ENCODE measurements around the gene MRTFB.
"Not testable (repeated sequence)": the region's sequence is repeated elsewhere in the genome, so short reads cannot be mapped to it uniquely, and the experiment has no call there.

The MRTFB gene

DNA sequence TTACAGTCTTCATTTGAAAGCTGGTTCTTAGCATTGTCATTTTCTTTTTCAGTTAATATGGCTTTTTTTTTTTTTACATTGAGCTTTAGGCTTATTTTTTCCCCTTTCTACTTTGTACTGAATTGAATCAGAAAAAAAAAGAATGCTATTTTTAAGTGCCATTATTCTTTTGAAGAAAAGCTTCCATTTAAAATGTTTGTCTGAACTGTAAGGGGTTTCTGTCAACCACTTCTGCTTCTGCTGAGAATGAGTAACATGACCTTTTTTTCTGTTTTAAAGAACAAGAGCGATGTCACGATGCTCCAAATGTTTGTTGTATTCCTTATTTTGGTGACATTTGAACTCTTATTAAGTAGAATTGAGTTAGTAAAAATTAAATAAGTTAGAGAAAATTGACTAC, 50.0 kb downstream of the MRTFB start:
- no peak overlapping the region for H3K4me3 ChIP-seq (replicated peaks; ENCODE audit: low read depth, low read length)
- no peak for DNase-seq (ENCODE audit: low read depth)
- TF ChIP-seq, protein P1, sequence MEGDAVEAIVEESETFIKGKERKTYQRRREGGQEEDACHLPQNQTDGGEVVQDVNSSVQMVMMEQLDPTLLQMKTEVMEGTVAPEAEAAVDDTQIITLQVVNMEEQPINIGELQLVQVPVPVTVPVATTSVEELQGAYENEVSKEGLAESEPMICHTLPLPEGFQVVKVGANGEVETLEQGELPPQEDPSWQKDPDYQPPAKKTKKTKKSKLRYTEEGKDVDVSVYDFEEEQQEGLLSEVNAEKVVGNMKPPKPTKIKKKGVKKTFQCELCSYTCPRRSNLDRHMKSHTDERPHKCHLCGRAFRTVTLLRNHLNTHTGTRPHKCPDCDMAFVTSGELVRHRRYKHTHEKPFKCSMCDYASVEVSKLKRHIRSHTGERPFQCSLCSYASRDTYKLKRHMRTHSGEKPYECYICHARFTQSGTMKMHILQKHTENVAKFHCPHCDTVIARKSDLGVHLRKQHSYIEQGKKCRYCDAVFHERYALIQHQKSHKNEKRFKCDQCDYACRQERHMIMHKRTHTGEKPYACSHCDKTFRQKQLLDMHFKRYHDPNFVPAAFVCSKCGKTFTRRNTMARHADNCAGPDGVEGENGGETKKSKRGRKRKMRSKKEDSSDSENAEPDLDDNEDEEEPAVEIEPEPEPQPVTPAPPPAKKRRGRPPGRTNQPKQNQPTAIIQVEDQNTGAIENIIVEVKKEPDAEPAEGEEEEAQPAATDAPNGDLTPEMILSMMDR (IDR thresholded peaks at IDR 0.05; ENCODE audit: low read length, missing control alignments), result no peak

DNA sequence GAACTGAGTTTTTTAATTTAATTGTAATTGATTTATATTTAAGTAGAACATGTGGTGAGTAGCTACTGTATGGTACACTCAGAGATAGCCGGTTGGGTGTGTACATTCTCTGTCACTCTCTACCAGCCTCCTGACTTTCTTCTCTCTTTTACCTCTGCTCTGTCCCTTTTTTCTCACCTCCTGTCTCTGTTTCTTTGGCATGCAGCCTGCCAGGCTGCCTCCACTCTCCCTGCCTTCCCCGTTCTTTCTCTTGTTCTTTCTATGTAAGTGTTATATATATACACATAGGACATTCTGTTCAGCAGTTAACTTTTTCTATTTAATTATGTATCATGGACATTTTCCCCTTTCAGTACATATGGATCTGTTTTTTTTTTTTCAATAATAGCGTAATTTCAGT, 50.8 kb downstream of the MRTFB start:
- no peak overlapping the region for H3K4me3 ChIP-seq (replicated peaks; ENCODE audit: low read depth, low read length)
- DNase-seq (ENCODE audit: low read depth), result no peak
- TF ChIP-seq, protein P1 (IDR thresholded peaks at IDR 0.05; ENCODE audit: low read length, missing control alignments), result no peak

DNA sequence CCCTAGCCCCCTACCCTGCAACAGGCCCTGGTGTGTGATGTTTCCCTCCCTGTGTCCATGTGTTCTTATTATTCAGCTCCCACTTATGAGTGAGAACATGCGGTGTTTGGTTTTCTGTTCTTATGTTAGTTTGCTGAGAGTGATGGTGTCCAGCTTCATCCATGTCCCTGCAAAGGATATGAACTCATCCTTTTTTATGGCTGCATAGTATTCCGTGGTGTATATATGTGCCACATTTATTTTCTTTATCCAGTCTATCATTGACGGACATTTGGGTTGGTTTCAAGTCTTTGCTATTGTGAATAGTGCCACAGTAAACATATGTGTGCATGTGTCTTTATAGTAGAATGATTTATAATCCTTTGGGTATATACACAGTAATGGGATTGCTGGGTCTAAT, 51.3 kb downstream of the MRTFB start:
- DNase-seq (ENCODE audit: low read depth); H3K4me3 ChIP-seq (replicated peaks; ENCODE audit: low read depth, low read length): not testable (repeated sequence)

DNA sequence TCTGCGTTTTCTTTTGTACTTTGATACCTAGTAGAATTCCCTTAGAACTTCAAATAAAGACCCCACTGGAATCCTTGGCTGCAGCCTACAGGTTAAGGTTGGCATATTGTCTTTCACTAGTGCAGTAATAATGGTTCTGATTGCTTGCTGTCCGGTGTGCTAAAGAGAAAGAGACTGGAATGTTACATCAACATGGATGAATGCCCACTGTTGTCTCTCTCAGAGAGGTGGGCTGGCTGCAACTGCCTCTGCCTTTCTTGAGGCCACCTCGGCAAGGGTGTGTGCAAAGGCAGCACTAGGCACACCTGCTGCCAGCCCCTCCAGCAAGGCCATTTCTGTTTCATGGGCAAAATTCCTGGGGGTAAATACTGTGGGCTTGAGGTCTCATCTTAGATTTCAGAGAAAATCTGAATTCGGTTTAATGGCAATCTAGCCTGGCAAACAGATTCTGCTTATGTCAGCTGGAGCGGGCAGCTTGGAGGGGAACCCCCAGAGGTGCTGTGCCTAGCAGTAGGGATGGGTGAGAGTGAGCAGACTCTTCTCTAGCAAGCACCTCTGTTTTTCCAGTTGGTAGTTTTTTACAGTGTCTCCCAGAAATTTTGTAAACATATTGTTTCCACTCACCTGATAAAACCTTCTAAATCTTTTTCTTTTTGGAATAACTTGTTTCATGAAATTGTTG, 54.0 kb downstream of the MRTFB start:
- TF ChIP-seq, protein P1 (IDR thresholded peaks at IDR 0.05; ENCODE audit: low read length, missing control alignments), result no peak
- DNase-seq (ENCODE audit: low read depth), result no peak
- H3K4me3 ChIP-seq (replicated peaks; ENCODE audit: low read depth, low read length), result no peak overlapping the region

DNA sequence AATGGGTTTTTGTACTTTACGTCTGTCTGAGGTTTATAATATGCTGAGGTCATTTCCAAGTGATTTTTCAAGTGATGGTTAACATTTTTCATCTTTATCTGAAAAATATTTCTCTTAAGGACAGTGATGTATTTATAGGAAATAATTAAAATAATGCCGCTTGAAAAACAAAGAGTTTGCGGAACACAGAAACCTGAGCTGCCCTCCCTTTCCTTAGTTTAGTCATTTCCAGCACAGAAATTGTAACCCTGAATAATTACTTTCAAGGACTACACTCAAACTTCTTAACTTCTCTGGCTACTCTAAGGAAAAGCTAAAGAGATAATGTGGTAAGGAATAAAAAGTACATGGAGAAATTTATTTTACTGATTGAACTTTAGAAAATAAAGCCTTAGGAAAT, 54.6 kb downstream of the MRTFB start:
- DNase-seq (ENCODE audit: low read depth), result no peak
- no peak overlapping the region for H3K4me3 ChIP-seq (replicated peaks; ENCODE audit: low read depth, low read length)
- TF ChIP-seq, protein P1 (IDR thresholded peaks at IDR 0.05; ENCODE audit: low read length, missing control alignments), result no peak

DNA sequence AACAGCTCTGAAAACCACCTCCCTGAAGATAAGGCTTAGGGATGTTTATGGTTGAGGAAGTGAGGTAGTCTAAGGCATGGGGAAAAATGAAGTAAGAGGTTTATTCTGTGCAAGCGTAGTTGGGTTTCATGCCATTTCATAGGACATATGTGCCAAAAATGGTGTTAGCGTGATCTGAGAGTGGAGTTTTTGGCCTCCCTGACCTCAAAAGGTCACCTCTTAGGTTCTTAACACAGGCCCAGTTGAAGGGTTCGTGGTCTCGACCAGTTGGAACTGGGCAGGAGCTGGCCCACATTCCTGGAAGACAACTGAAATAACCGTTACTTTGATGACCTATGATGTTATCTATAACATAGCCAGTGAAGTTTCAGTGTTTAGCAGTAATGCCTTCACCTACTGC, 57.0 kb downstream of the MRTFB start:
- no peak for DNase-seq (ENCODE audit: low read depth)
- H3K4me3 ChIP-seq (replicated peaks; ENCODE audit: low read depth, low read length), result no peak overlapping the region
- TF ChIP-seq, protein P1 (IDR thresholded peaks at IDR 0.05; ENCODE audit: low read length, missing control alignments), result no peak

DNA sequence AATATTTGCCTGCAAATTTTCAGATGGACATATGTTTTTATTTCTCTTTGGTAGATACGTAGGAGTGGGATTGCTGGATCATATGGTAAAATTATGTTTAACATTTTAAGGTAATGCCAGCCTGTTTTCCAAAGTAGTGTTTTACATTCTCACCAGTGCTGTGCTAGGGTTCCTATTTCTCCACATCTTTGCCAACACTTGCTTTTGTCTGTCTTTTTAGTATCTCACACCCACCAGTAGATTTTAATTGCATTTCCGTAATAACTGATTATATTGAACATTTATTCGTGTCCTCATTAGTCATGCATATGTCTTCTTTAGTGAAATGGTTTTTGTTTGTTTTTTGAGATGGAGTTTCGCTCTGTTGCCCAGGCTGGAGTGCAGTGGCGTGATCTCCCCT, 58.4 kb downstream of the MRTFB start:
- no peak for DNase-seq (ENCODE audit: low read depth)
- no peak overlapping the region for H3K4me3 ChIP-seq (replicated peaks; ENCODE audit: low read depth, low read length)
- TF ChIP-seq, protein P1 (IDR thresholded peaks at IDR 0.05; ENCODE audit: low read length, missing control alignments), result no peak
